HFF-Myc (cell line): Measurements from ENCODE around the gene KIF3C.

Source experiments
- DNase-seq: peaks from one replicate; pipeline ENCODE4 v3.0.0-alpha.2; 2011; ENCODE audit warnings: low read depth; ENCODE audit errors: extremely low read depth
- H3K4me3 ChIP-seq: replicated peaks from 2 replicates; pipeline ENCODE4 v1.5.1; 2011; ENCODE audit warnings: low read depth, mild to moderate bottlenecking, control low read depth, low read length
- CTCF ChIP-seq: IDR thresholded peaks from 2 replicates; pipeline ENCODE4 v1.5.1; 2012; ENCODE audit warnings: mild to moderate bottlenecking, low read depth, low read length, control low read depth; ENCODE audit errors: missing control alignments

The KIF3C gene

GRCh38 chr2:26016012-26016705 lies 33.9 kb upstream of the KIF3C start:
- H3K4me3 ChIP-seq, result no peak overlapping the region
- DNase-seq, result no peak
- TF ChIP-seq CTCF, result no peak

GRCh38 chr2:26013668-26014067 lies 31.4 kb upstream of the KIF3C start:
- no peak overlapping the region for H3K4me3 ChIP-seq
- no peak for DNase-seq
- TF ChIP-seq CTCF, result no peak

- no peak for DNase-seq
- TF ChIP-seq CTCF, result no peak
- H3K4me3 ChIP-seq, result no peak overlapping the region
These were observed 29.9 kb upstream of the KIF3C start for GRCh38 chr2:26011990-26012856.

GRCh38 chr2:26011609-26011989 lies 29.3 kb upstream of the KIF3C start:
- H3K4me3 ChIP-seq, result no peak overlapping the region
- no peak for DNase-seq
- TF ChIP-seq CTCF, result no peak

- TF ChIP-seq CTCF, result no peak
- DNase-seq, result no peak
- H3K4me3 ChIP-seq, result no peak overlapping the region
These were observed 28.6 kb upstream of the KIF3C start for GRCh38 chr2:26010943-26011342.

- DNase-seq, result no peak
- TF ChIP-seq CTCF, result no peak
- H3K4me3 ChIP-seq, result no peak overlapping the region
These were observed 27.3 kb upstream of the KIF3C start for GRCh38 chr2:26009567-26009963.
